GM12878 (cell line): Measurements from ENCODE around the gene CCBE1. TPM values are rescaled to one million over a fixed set of nuclear protein-coding genes. Genes with fewer than 3 reads are reported as not detected.

Experiments
- ATAC-seq: fragments of 200-7000 bp; cut with Tn5 transposase; 3 replicates; pipeline ENCODE4 v1.9.1; 2020; ENCODE audit warnings: mild to moderate bottlenecking, moderate library complexity
- BruUV-seq: library from RNA; stranded (reverse); fragments of 400-500 nt; replicated peaks from 2 replicates; lab custom pipeline; 2021; lab: Mats Ljungman, UMichigan
- CTCF ChIA-PET: fragments of 300-600 bp; sonication (Branson Sonifier 250); formaldehyde crosslinking; extraction: SDS; loops from one replicate; lab custom pipeline; 2021; ENCODE audit warnings: inconsistent platforms; lab: Yijun Ruan, JAX
- POLR2A ChIA-PET: fragments of 350-600 bp; formaldehyde crosslinking; extraction: SDS; loops from one replicate; lab custom pipeline; 2021; ENCODE audit warnings: inconsistent platforms; lab: Charles Lee
- RAD21 ChIA-PET: fragments of 300-600 bp; sonication (Branson Sonifier 250); formaldehyde crosslinking; loops from one replicate; lab custom pipeline; 2023; ENCODE audit warnings: antibody characterized with exemption; ENCODE audit not compliant: unreplicated experiment; lab: Charles Lee
- SMC1A ChIA-PET: fragments of 300-600 bp; sonication (Branson Sonifier 250); formaldehyde crosslinking; loops from one replicate; lab custom pipeline; 2023; ENCODE audit not compliant: unreplicated experiment, uncharacterized antibody; lab: Charles Lee
- DNase-seq: peaks from one replicate; pipeline ENCODE4 v3.0.0-alpha.2; 2011; ENCODE audit warnings: low read depth, low spot score
- FAIRE-seq: peaks from 3 replicates; lab custom pipeline; 2011; peaks lifted over from hg19 to GRCh38; lab: Jason Lieb, UNC
- H2AFZ ChIP-seq: 2 replicates; pipeline ENCODE4 v1.6.0; 2011; ENCODE audit warnings: low read depth, low read length, control low read depth; ENCODE audit not compliant: control insufficient read depth
- H3K27ac ChIP-seq: 2 replicates; pipeline ENCODE4 v1.5.1; 2011; ENCODE audit warnings: control low read depth; ENCODE audit not compliant: control insufficient read depth, insufficient read depth
- H3K27me3 ChIP-seq, 2 experiments: replicated peaks in 1 of 2; 2 replicates each; pipeline versions ENCODE4 v1.6.0 to v1.6.1; 2011; ENCODE audit warnings: low read length in 1 of 2; ENCODE audit not compliant: control insufficient read depth in 2 of 2, insufficient read depth in 2 of 2
- H3K36me3 ChIP-seq, 2 experiments: 2 replicates each; pipeline ENCODE4 v1.5.1; 2011; ENCODE audit warnings: low read length in 1 of 2; ENCODE audit not compliant: control insufficient read depth in 2 of 2, insufficient read depth in 2 of 2
- H3K4me1 ChIP-seq: 2 replicates; pipeline ENCODE4 v1.6.1; 2011; ENCODE audit warnings: mild to moderate bottlenecking, low read length, moderate library complexity, mixed read lengths; ENCODE audit not compliant: control insufficient read depth, insufficient read depth
- H3K4me2 ChIP-seq: 2 replicates; pipeline ENCODE4 v1.6.0; 2011; ENCODE audit warnings: control low read depth; ENCODE audit not compliant: control insufficient read depth, insufficient read depth
- H3K4me3 ChIP-seq: fragments of 200-600 bp; sonication (generic); 2 replicates; pipeline ENCODE4 v1.5.1; 2016
- H3K79me2 ChIP-seq: 2 replicates; pipeline ENCODE4 v1.6.0; 2011; ENCODE audit warnings: low read length; ENCODE audit not compliant: control insufficient read depth, insufficient read depth
- H3K9ac ChIP-seq: 2 replicates; pipeline ENCODE4 v1.8.0; 2011; ENCODE audit warnings: low read length, control low read depth, mixed read lengths; ENCODE audit not compliant: control insufficient read depth, insufficient read depth
- H3K9me3 ChIP-seq: replicated peaks from 3 replicates; pipeline ENCODE4 v1.5.1; 2011; ENCODE audit warnings: mild to moderate bottlenecking, low read length; ENCODE audit not compliant: control insufficient read depth, insufficient read depth
- H4K20me1 ChIP-seq: 2 replicates; pipeline ENCODE4 v1.6.0; 2011; ENCODE audit not compliant: control insufficient read depth, insufficient read depth
- BMI1 ChIP-seq: fragments of 450-650 bp; IDR thresholded peaks from 2 replicates; pipeline ENCODE4 v1.6.1; 2016; ENCODE audit warnings: mild to moderate bottlenecking, moderate library complexity, borderline replicate concordance
- IKZF1 ChIP-seq: fragments of 450-650 bp; conservative IDR thresholded peaks from 2 replicates; pipeline ENCODE4 v1.6.1; 2017; ENCODE audit warnings: antibody characterized with exemption, mild to moderate bottlenecking
- SP1 ChIP-seq: IDR thresholded peaks from one replicate; pipeline ENCODE4 v1.6.1; 2011; ENCODE audit warnings: low read depth, low read length
- SUPT20H ChIP-seq: IDR thresholded peaks from 2 replicates; pipeline ENCODE4 v1.6.1; 2011; ENCODE audit warnings: low read depth, mild to moderate bottlenecking, low read length, moderate library complexity, borderline replicate concordance; ENCODE audit not compliant: control insufficient read depth
- ZNF217 ChIP-seq: fragments of 450-650 bp; IDR thresholded peaks from 2 replicates; pipeline ENCODE4 v1.6.1; 2017; ENCODE audit warnings: antibody characterized with exemption, mild to moderate bottlenecking
- WGBS: methylation state at CpG from one replicate; pipeline ENCODE4 v1.1.6; 2016; ENCODE audit warnings: low lambda C conversion rate; ENCODE audit not compliant: insufficient replicate concordance, insufficient coverage; ENCODE audit errors: missing lambda C conversion rate; 5-methylcytosine and 5-hydroxymethylcytosine counted together
- in situ Hi-C: fragments of 300-500 bp; cut with MboI; formaldehyde crosslinking; loops from 9 replicates; pipeline ENCODE4 v1.14.3; 2018; ENCODE audit warnings: mixed read lengths
- intact Hi-C: fragments of 100-400 bp; cut with micrococcal nuclease; formaldehyde crosslinking; loops from one replicate; pipeline ENCODE4 v1.14.2; 2022; ENCODE audit not compliant: unreplicated experiment
- polyA plus RNA-seq, 11 experiments: library from polyadenylated mRNA; depleted of rRNA in 4 of 11; unstranded in 6 of 11; stranded (reverse) in 5 of 11; fragments of >200 nt; fragmentation: Nextera tagmentation in 4 of 11; fragmentation: Illumina TruSeq in 1 of 11; extraction: Ambion mirVana in 4 of 11; extraction: Trizol in 1 of 11; gene quantifications; 1 replicate in 1 of 11; 2 replicates in 10 of 11; pipeline versions ENCODE4 v1.2.1 to v1.2.3, GENCODE V29; 2011 to 2016; ENCODE audit warnings: inconsistent platforms in 2 of 11, missing spikeins in 2 of 11, low read depth in 1 of 11
- total RNA-seq, 4 experiments: library from RNA; depleted of rRNA in 3 of 4; stranded (reverse); fragments of >200 nt in 3 of 4; fragmentation: Illumina TruSeq in 1 of 4; extraction: Trizol in 1 of 4; gene quantifications; 2 replicates each; pipeline versions ENCODE4 v1.2.1 to v1.2.3, GENCODE V29; 2013 to 2021
- TF ChIP-seq, protein P1 (sequence below): fragments of 150-350 bp; IDR thresholded peaks from 2 replicates; pipeline ENCODE4 v1.6.1; 2016; ENCODE audit warnings: low read depth, low read length
- TF ChIP-seq, protein P2 (sequence below): fragments of 450-650 bp; IDR thresholded peaks from 2 replicates; pipeline ENCODE4 v1.6.1; 2016; ENCODE audit warnings: mild to moderate bottlenecking

CCBE1 gene
- total and polyA plus RNA-seq, 10 of the 15 experiments (the other 5 are each of a cell fraction or from before 2014, with no cell fraction given): 0.03 to 0.49 (median 0.04) TPM; not detected in 7

DNA sequence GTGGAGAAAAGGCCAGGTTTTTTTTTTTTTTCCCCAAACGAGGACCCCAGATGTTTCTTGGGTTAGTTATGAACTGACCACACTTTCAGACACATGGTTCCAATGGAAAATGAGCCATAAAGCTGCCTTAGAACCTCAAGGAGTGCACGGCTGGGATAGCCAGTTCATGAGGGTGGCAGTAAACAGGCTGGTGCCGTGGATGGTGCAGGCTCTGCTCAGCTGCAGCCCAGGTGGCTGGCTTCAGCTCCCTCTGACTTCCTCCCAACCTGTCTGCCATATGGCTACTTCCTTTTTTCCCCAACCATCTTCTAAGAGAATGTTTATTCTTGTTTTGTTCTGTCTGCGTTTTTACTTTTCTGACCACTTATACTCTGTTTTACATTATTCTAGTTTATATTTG, 228.4 kb downstream of the CCBE1 start:
- H2AFZ ChIP-seq: no peak overlapping the region
- no peaks in the 10 kb centered on the region for H3K4me1 ChIP-seq
- H3K79me2 ChIP-seq: no peaks in the 10 kb centered on the region
- ATAC-seq (no peak), DNase-seq (no peak), FAIRE-seq (no peak)
- H3K36me3 ChIP-seq: no peaks in the 10 kb centered on the region
- ChIA-PET RAD21 (interaction anchor here (0.8 kb wide), 1 partner anchor 10 kb away, joined by 3 read pairs; no protein-coding TSS in a partner anchor), POLR2A (interaction anchor here (0.6 kb wide), 1 partner anchor 82 kb away, joined by 3 read pairs; no protein-coding TSS in a partner anchor), SMC1A (interaction anchor here (0.7 to 1.5 kb wide), 2 partner anchors 9 to 1176 kb away, joined by 3 to 4 read pairs; no protein-coding TSS in a partner anchor), CTCF (interaction anchor here (1.2 kb wide), 1 partner anchor 9 kb away, joined by 4 read pairs; no protein-coding TSS in a partner anchor)
- H3K27ac ChIP-seq: no peak overlapping the region
- intact Hi-C loops (no loop called here), in situ Hi-C loops (loop anchor here (25.0 kb wide), 1 partner anchor 1093 kb away; no protein-coding TSS in a partner anchor)
- WGBS: 4% methylated on average over 4 of the region's 4 CpGs
- no peaks in the 10 kb centered on the region for H3K9me3 ChIP-seq
- no peak overlapping the region for H3K9ac ChIP-seq
- H3K4me3 ChIP-seq: no peak overlapping the region
- TF ChIP-seq, protein P1, sequence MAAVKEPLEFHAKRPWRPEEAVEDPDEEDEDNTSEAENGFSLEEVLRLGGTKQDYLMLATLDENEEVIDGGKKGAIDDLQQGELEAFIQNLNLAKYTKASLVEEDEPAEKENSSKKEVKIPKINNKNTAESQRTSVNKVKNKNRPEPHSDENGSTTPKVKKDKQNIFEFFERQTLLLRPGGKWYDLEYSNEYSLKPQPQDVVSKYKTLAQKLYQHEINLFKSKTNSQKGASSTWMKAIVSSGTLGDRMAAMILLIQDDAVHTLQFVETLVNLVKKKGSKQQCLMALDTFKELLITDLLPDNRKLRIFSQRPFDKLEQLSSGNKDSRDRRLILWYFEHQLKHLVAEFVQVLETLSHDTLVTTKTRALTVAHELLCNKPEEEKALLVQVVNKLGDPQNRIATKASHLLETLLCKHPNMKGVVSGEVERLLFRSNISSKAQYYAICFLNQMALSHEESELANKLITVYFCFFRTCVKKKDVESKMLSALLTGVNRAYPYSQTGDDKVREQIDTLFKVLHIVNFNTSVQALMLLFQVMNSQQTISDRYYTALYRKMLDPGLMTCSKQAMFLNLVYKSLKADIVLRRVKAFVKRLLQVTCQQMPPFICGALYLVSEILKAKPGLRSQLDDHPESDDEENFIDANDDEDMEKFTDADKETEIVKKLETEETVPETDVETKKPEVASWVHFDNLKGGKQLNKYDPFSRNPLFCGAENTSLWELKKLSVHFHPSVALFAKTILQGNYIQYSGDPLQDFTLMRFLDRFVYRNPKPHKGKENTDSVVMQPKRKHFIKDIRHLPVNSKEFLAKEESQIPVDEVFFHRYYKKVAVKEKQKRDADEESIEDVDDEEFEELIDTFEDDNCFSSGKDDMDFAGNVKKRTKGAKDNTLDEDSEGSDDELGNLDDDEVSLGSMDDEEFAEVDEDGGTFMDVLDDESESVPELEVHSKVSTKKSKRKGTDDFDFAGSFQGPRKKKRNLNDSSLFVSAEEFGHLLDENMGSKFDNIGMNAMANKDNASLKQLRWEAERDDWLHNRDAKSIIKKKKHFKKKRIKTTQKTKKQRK: no peak
- no peak for TF ChIP-seq IKZF1
- TF ChIP-seq SP1: no peak
- no peak for TF ChIP-seq ZNF217
- TF ChIP-seq, protein P2, sequence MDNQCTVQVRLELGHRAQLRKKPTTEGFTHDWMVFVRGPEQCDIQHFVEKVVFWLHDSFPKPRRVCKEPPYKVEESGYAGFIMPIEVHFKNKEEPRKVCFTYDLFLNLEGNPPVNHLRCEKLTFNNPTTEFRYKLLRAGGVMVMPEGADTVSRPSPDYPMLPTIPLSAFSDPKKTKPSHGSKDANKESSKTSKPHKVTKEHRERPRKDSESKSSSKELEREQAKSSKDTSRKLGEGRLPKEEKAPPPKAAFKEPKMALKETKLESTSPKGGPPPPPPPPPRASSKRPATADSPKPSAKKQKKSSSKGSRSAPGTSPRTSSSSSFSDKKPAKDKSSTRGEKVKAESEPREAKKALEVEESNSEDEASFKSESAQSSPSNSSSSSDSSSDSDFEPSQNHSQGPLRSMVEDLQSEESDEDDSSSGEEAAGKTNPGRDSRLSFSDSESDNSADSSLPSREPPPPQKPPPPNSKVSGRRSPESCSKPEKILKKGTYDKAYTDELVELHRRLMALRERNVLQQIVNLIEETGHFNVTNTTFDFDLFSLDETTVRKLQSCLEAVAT: no peak
- no peak for TF ChIP-seq BMI1
- TF ChIP-seq SUPT20H: no peak
- no peak overlapping the region for H3K4me2 ChIP-seq
- H3K27me3 ChIP-seq: no peaks in the 10 kb centered on the region; a peak in 2 of 4 replicates
- H4K20me1 ChIP-seq: no peaks in the 10 kb centered on the region
- BruUV-seq: no TSS peak
